NCI-H748 treated with DMSO at 0.1 percent for 48 hours (cell line): ENCODE measurements around the gene ANLN.
A peak's percentile ranks its signal among the peaks of the same experiment; 100 is the strongest.
"Not testable (repeated sequence)": the region's sequence is repeated elsewhere in the genome, so short reads cannot be mapped to it uniquely, and the experiment has no call there.

Experiments used
- DNase-seq: peaks from one replicate; lab custom pipeline; 2025; lab: John Stamatoyannopoulos, UW

Gene ANLN

GRCh38 chr7:36466001-36466400 is 76.3 kb downstream of the ANLN start:
- DNase-seq = not testable (repeated sequence)

GRCh38 chr7:36468370-36469101 is 78.9 kb downstream of the ANLN start:
- DNase-seq = no peak

- DNase-seq = no peak
Observed at GRCh38 chr7:36469236-36469635, 79.6 kb downstream of the ANLN start.

GRCh38 chr7:36472141-36472729 is 82.6 kb downstream of the ANLN start:
- DNase-seq = no peak

GRCh38 chr7:36473454-36474282 is 84.0 kb downstream of the ANLN start:
- DNase-seq = peak; percentile 6

GRCh38 chr7:36474283-36475010 is 84.8 kb downstream of the ANLN start:
- no peak for DNase-seq

GRCh38 chr7:36475011-36475342 is 85.3 kb downstream of the ANLN start:
- no peak for DNase-seq

GRCh38 chr7:36475381-36475780 is 85.7 kb downstream of the ANLN start:
- no peak for DNase-seq

GRCh38 chr7:36478745-36479144 is 89.1 kb downstream of the ANLN start:
- DNase-seq = no peak

GRCh38 chr7:36483853-36484252 is 94.2 kb downstream of the ANLN start:
- DNase-seq = not testable (repeated sequence)

- no peak for DNase-seq
Observed at GRCh38 chr7:36484265-36484664, 94.6 kb downstream of the ANLN start.

GRCh38 chr7:36486336-36486735 is 96.7 kb downstream of the ANLN start:
- DNase-seq = no peak

- DNase-seq = peak; percentile 57
Observed at GRCh38 chr7:36487756-36488336, 98.2 kb downstream of the ANLN start.

GRCh38 chr7:36488672-36489071 is 99.0 kb downstream of the ANLN start:
- not testable (repeated sequence) for DNase-seq

- no peak for DNase-seq
Observed at GRCh38 chr7:36490419-36490830, 100.8 kb downstream of the ANLN start.

- no peak for DNase-seq
Observed at GRCh38 chr7:36491317-36491716, 101.7 kb downstream of the ANLN start.

GRCh38 chr7:36496576-36496975 is 106.9 kb downstream of the ANLN start:
- DNase-seq = no peak

- DNase-seq = not testable (repeated sequence)
Observed at GRCh38 chr7:36497176-36497575, 107.5 kb downstream of the ANLN start.

- DNase-seq = no peak
Observed at GRCh38 chr7:36497775-36498174, 108.1 kb downstream of the ANLN start.
